ENCODE data around the gene ASCL5. TPM values are rescaled to one million over a fixed set of nuclear protein-coding genes. Genes with fewer than 3 reads are reported as not detected.
"Not testable (repeated sequence)": the region's sequence is repeated elsewhere in the genome, so short reads cannot be mapped to it uniquely, and the experiment has no call there.

ASCL5 gene
- not detected in 2 replicates for total RNA-seq

GRCh38 chr1:201126832-201127754 is at the start of gene ASCL5:
TSS of gene ASCL5 (minus strand) at chr1:201127184. CDS start at chr1:201115372, 11,812 bp downstream.
- DNase-seq (ENCODE audit: low read depth in 2 of 2), result peak in 1 of 2 donors; percentile 33

GRCh38 chr1:201175820-201176500 is 49.0 kb upstream of the ASCL5 start:
- no peak for DNase-seq (ENCODE audit: low read depth in 2 of 2)

- no peak for DNase-seq (ENCODE audit: low read depth in 2 of 2)
Observed at GRCh38 chr1:201173736-201174135, 46.8 kb upstream of the ASCL5 start.

- no peak for DNase-seq (ENCODE audit: low read depth in 2 of 2)
Observed at GRCh38 chr1:201172999-201173610, 46.1 kb upstream of the ASCL5 start.

- DNase-seq (ENCODE audit: low read depth in 2 of 2), result no peak
Observed at GRCh38 chr1:201172326-201172725, 45.3 kb upstream of the ASCL5 start.

GRCh38 chr1:201171063-201172036 is 44.4 kb upstream of the ASCL5 start:
- DNase-seq (ENCODE audit: low read depth in 2 of 2), result peak in 1 of 2 donors; percentile 29

GRCh38 chr1:201170533-201171062 is 43.6 kb upstream of the ASCL5 start:
- DNase-seq (ENCODE audit: low read depth in 2 of 2), result peak; percentile 52 to 85

GRCh38 chr1:201169971-201170532 is 43.1 kb upstream of the ASCL5 start:
- no peak for DNase-seq (ENCODE audit: low read depth in 2 of 2)

- DNase-seq (ENCODE audit: low read depth in 2 of 2), result no peak
Observed at GRCh38 chr1:201169203-201169602, 42.2 kb upstream of the ASCL5 start.

GRCh38 chr1:201167041-201167991 is 40.3 kb upstream of the ASCL5 start:
- no peak for DNase-seq (ENCODE audit: low read depth in 2 of 2)

GRCh38 chr1:201164645-201165044 is 37.7 kb upstream of the ASCL5 start:
- no peak for DNase-seq (ENCODE audit: low read depth in 2 of 2)

GRCh38 chr1:201163707-201164106 is 36.7 kb upstream of the ASCL5 start:
- no peak for DNase-seq (ENCODE audit: low read depth in 2 of 2)

GRCh38 chr1:201163036-201163435 is 36.1 kb upstream of the ASCL5 start:
- DNase-seq (ENCODE audit: low read depth in 2 of 2), result not testable (repeated sequence)

GRCh38 chr1:201157949-201158348 is 31.0 kb upstream of the ASCL5 start:
- no peak for DNase-seq (ENCODE audit: low read depth in 2 of 2)

- no peak for DNase-seq (ENCODE audit: low read depth in 2 of 2)
Observed at GRCh38 chr1:201156819-201157218, 29.8 kb upstream of the ASCL5 start.

GRCh38 chr1:201156346-201156745 is 29.4 kb upstream of the ASCL5 start:
- no peak for DNase-seq (ENCODE audit: low read depth in 2 of 2)

GRCh38 chr1:201155354-201155753 is 28.4 kb upstream of the ASCL5 start:
- no peak for DNase-seq (ENCODE audit: low read depth in 2 of 2)

GRCh38 chr1:201154389-201155165 is 27.6 kb upstream of the ASCL5 start, which contains the start of gene TMEM9:
TSS of gene TMEM9 (minus strand) at chr1:201154474. CDS start at chr1:201153923, 551 bp downstream.
- DNase-seq (ENCODE audit: low read depth in 2 of 2), result peak; percentile 87 to 93

Measured in dermis microvascular lymphatic vessel endothelial cell (primary cell).